ENCODE measurements around the gene CENPT. TPM values are rescaled to one million over a fixed set of nuclear protein-coding genes. Genes with fewer than 3 reads are reported as not detected.
A peak's percentile ranks its signal among the peaks of the same experiment; 100 is the strongest.

Gene CENPT
- total and polyA plus RNA-seq, 2 of the 13 experiments (the other 11 are each of a cell fraction or from before 2014, with no cell fraction given) = 40.9 to 43.3 TPM

DNA sequence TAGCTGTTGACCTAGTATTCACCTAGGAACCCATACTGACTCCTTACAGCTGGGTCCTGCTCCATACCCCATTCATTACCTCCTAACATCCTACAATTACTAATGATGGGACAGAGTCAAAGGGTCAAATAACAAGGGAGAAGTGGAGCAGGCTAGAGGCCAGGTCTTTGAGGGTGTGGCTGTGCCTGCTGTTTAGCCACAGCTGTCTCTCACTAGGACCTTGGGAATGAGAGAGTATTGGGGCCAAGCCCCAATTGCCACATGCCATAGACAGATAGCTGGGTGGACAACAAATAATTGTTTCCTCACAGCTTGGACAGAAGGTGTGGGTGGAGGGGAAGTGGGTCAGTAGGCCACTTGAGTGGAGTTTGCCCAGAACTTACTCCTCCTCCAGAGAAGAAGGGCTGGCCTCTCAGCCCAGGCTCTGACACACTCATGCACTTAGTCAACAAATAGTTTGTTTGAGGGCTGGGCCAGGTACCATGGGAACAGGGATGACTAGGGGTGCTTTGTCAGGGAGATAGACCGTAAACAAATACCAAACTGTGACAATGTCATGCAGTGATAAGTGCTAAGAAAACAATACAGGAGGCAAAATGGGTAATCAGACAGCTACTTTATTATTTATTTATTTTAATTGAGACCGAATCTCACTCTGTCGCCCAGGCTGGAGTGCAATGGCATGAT lies 10.2 kb upstream of the CENPT start (continued):
- TF ChIP-seq SP5 (CRISPR knock-in tag; IDR thresholded peaks at IDR 0.05; ENCODE audit: borderline replicate concordance, low read depth) (peak; percentile 86), RFX5 (IDR thresholded peaks at IDR 0.05; ENCODE audit: low read depth, low read length) (peak; percentile 63), MED1 (CRISPR knock-in tag; IDR thresholded peaks at IDR 0.05) (peak; percentile 42; the same call in 1 of the 2 replicates), SSRP1 (CRISPR knock-in tag; IDR thresholded peaks at IDR 0.05) (0 out of 2 replicates have a peak, but pooled peaks have one; percentile 57), ASH2L (IDR thresholded peaks at IDR 0.05; ENCODE audit: insufficient read length, low read depth, low read length) (peak; percentile 63), TOPORS (CRISPR knock-in tag; IDR thresholded peaks at IDR 0.05) (no peak), AKAP8 (CRISPR knock-in tag; IDR thresholded peaks at IDR 0.05) (peak; percentile 76; the same call in 1 of the 2 replicates), SRF (IDR thresholded peaks at IDR 0.05; ENCODE audit: low read depth, low read length) (0 out of 2 replicates have a peak, but pooled peaks have one; percentile 38), ZNF44 (CRISPR knock-in tag; IDR thresholded peaks at IDR 0.05) (peak; percentile 55; the same call in 1 of the 2 replicates), ZNF292 (CRISPR knock-in tag; IDR thresholded peaks at IDR 0.05; ENCODE audit: borderline replicate concordance, low read depth) (peak; percentile 21; the same call in 1 of the 2 replicates), KDM2A (CRISPR knock-in tag; IDR thresholded peaks at IDR 0.05; ENCODE audit: borderline replicate concordance, low read depth) (peak; percentile 52), FOXA3 (CRISPR knock-in tag; IDR thresholded peaks at IDR 0.05) (peak; percentile 77), FOXP1 (IDR thresholded peaks at IDR 0.05) (peak; percentile 87), FOXP1 (CRISPR knock-in tag; IDR thresholded peaks at IDR 0.05) (peak; percentile 93), TARDBP (CRISPR knock-in tag; IDR thresholded peaks at IDR 0.05) (peak; percentile 68; the same call in 1 of the 2 replicates), ZNF326 (CRISPR knock-in tag; IDR thresholded peaks at IDR 0.05; ENCODE audit: borderline replicate concordance) (no peak), ZNF431 (CRISPR knock-in tag; IDR thresholded peaks at IDR 0.05; ENCODE audit: borderline replicate concordance, low read depth) (0 out of 2 replicates have a peak, but pooled peaks have one; percentile 24), SMARCC2 (IDR thresholded peaks at IDR 0.05) (no peak), FIP1L1 (IDR thresholded peaks at IDR 0.05; ENCODE audit: borderline replicate concordance, insufficient read depth, low read depth, low read length) (0 out of 2 replicates have a peak, but pooled peaks have one; percentile 39), TEAD3 (CRISPR knock-in tag; optimal IDR thresholded peaks at IDR 0.05; ENCODE audit: borderline replicate concordance) (peak; percentile 73), HNF4A (CRISPR knock-in tag; IDR thresholded peaks at IDR 0.05) (peak; percentile 44; the same call in 1 of the 2 replicates), CBFB (CRISPR knock-in tag; IDR thresholded peaks at IDR 0.05) (no peak), RNF2 (conservative IDR thresholded peaks at IDR 0.05; ENCODE audit: low read depth) (no peak), NFYB (CRISPR knock-in tag; IDR thresholded peaks at IDR 0.05) (no peak), HDAC1 (CRISPR knock-in tag; IDR thresholded peaks at IDR 0.05) (peak; percentile 70), ZNF773 (CRISPR knock-in tag; IDR thresholded peaks at IDR 0.05; ENCODE audit: borderline replicate concordance) (no peak), GABPA (IDR thresholded peaks at IDR 0.05; ENCODE audit: low read depth, low read length) (no peak), GABPA (CRISPR knock-in tag; IDR thresholded peaks at IDR 0.05; ENCODE audit: low read depth) (0 out of 2 replicates have a peak, but pooled peaks have one; percentile 33)
- TF ChIP-seq, protein P1, sequence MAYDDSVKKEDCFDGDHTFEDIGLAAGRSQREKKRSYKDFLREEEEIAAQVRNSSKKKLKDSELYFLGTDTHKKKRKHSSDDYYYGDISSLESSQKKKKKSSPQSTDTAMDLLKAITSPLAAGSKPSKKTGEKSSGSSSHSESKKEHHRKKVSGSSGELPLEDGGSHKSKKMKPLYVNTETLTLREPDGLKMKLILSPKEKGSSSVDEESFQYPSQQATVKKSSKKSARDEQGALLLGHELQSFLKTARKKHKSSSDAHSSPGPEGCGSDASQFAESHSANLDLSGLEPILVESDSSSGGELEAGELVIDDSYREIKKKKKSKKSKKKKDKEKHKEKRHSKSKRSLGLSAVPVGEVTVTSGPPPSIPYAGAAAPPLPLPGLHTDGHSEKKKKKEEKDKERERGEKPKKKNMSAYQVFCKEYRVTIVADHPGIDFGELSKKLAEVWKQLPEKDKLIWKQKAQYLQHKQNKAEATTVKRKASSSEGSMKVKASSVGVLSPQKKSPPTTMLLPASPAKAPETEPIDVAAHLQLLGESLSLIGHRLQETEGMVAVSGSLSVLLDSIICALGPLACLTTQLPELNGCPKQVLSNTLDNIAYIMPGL (CRISPR knock-in tag; IDR thresholded peaks at IDR 0.05; ENCODE audit: borderline replicate concordance in 1 of 2, low read depth in 1 of 2) = 0 out of 4 replicates have a peak, but pooled peaks of 1 of the 2 experiments have one; percentile 21
- TF ChIP-seq, protein P2, sequence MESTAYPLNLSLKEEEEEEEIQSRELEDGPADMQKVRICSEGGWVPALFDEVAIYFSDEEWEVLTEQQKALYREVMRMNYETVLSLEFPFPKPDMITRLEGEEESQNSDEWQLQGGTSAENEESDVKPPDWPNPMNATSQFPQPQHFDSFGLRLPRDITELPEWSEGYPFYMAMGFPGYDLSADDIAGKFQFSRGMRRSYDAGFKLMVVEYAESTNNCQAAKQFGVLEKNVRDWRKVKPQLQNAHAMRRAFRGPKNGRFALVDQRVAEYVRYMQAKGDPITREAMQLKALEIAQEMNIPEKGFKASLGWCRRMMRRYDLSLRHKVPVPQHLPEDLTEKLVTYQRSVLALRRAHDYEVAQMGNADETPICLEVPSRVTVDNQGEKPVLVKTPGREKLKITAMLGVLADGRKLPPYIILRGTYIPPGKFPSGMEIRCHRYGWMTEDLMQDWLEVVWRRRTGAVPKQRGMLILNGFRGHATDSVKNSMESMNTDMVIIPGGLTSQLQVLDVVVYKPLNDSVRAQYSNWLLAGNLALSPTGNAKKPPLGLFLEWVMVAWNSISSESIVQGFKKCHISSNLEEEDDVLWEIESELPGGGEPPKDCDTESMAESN (CRISPR knock-in tag; conservative IDR thresholded peaks at IDR 0.05) = 0 out of 2 replicates have a peak, but pooled peaks have one; percentile 36
